NCI-H345 treated with DMSO at 0.1 percent for 48 hours (cell line): ENCODE data around the gene RNF148.

Source experiments
- DNase-seq: peaks from one replicate; lab custom pipeline; 2025; ENCODE audit not compliant: unreplicated experiment; lab: John Stamatoyannopoulos, UW

The RNF148 gene

GRCh38 chr7:122702872-122703510 is at the start of gene RNF148:
TSS of gene RNF148 (minus strand) at chr7:122702922. CDS start at chr7:122702750, 172 bp downstream.
- DNase-seq: no peak

- DNase-seq: no peak
Measured at GRCh38 chr7:122750389-122750788, 47.7 kb upstream of the RNF148 start.

GRCh38 chr7:122748195-122748594 is 45.5 kb upstream of the RNF148 start:
- no peak for DNase-seq

- no peak for DNase-seq
Measured at GRCh38 chr7:122746948-122747347, 44.2 kb upstream of the RNF148 start.

GRCh38 chr7:122743211-122743610 is 40.5 kb upstream of the RNF148 start:
- no peak for DNase-seq

GRCh38 chr7:122738947-122739346 is 36.2 kb upstream of the RNF148 start:
- DNase-seq: no peak

- no peak for DNase-seq
Measured at GRCh38 chr7:122736183-122736582, 33.5 kb upstream of the RNF148 start.

GRCh38 chr7:122727759-122728158 is 25.0 kb upstream of the RNF148 start:
- DNase-seq: no peak

GRCh38 chr7:122727354-122727753 is 24.6 kb upstream of the RNF148 start:
- no peak for DNase-seq

- no peak for DNase-seq
Measured at GRCh38 chr7:122726881-122727280, 24.2 kb upstream of the RNF148 start.

- no peak for DNase-seq
Measured at GRCh38 chr7:122724366-122724765, 21.6 kb upstream of the RNF148 start.

- no peak for DNase-seq
Measured at GRCh38 chr7:122719010-122719578, 16.4 kb upstream of the RNF148 start.

GRCh38 chr7:122717356-122718089 is 14.8 kb upstream of the RNF148 start:
- DNase-seq: no peak

GRCh38 chr7:122715183-122715582 is 12.5 kb upstream of the RNF148 start:
- DNase-seq: no peak

GRCh38 chr7:122710916-122711315 is 8.2 kb upstream of the RNF148 start:
- DNase-seq: no peak

GRCh38 chr7:122709930-122710646 is 7.4 kb upstream of the RNF148 start:
- DNase-seq: no peak

GRCh38 chr7:122706836-122707235 is 4.1 kb upstream of the RNF148 start:
- DNase-seq: no peak

GRCh38 chr7:122699017-122699416 is 3.7 kb downstream of the RNF148 start, which contains the start of gene RNF133:
TSS of gene RNF133 (minus strand) at chr7:122699117. CDS start at chr7:122698918, 199 bp downstream.
- no peak for DNase-seq

GRCh38 chr7:122695816-122696215 is 6.9 kb downstream of the RNF148 start:
- no peak for DNase-seq

GRCh38 chr7:122694697-122695096 is 8.0 kb downstream of the RNF148 start:
- DNase-seq: no peak

- DNase-seq: no peak
Measured at GRCh38 chr7:122692769-122693309, 9.9 kb downstream of the RNF148 start.
